Endothelial cell of umbilical vein (primary cell): Measurements from ENCODE around the gene DYNLT1. TPM values are rescaled to one million over a fixed set of nuclear protein-coding genes. Genes with fewer than 3 reads are reported as not detected.
A peak's percentile ranks its signal among the peaks of the same experiment; 100 is the strongest.
"Not testable (repeated sequence)": the region's sequence is repeated elsewhere in the genome, so short reads cannot be mapped to it uniquely, and the experiment has no call there.

Source experiments
- BruUV-seq: library from RNA; stranded (reverse); fragments of 400-500 nt; replicated peaks from 2 replicates; lab custom pipeline; 2021; lab: Mats Ljungman, UMichigan
- CTCF ChIA-PET: fragments of 300-600, 350-600 bp; sonication (Branson Sonifier 250); formaldehyde crosslinking; loops from one replicate; lab custom pipeline; 2021; ENCODE audit warnings: antibody characterized with exemption, inconsistent platforms; lab: Charles Lee
- POLR2A ChIA-PET: fragments of 300-600, 350-600 bp; sonication (Branson Sonifier 250); formaldehyde crosslinking; loops from one replicate; lab custom pipeline; 2021; ENCODE audit warnings: antibody characterized with exemption, inconsistent platforms; lab: Charles Lee
- DNase-seq: peaks from one replicate; pipeline ENCODE4 v3.0.0-alpha.2; 2011; ENCODE audit warnings: low read depth, low spot score
- FAIRE-seq: peaks from 2 replicates; lab custom pipeline; 2011; peaks lifted over from hg19 to GRCh38; lab: Jason Lieb, UNC
- H2AFZ ChIP-seq: 2 replicates; pipeline ENCODE4 v1.6.0; 2012; ENCODE audit warnings: low read depth, low read length, control low read depth, inconsistent platforms
- H3K27ac ChIP-seq: 2 replicates; pipeline ENCODE4 v1.5.1; 2011; ENCODE audit warnings: low read depth, mild to moderate bottlenecking, control low read depth, low read length, moderate library complexity; ENCODE audit not compliant: insufficient read depth
- H3K27me3 ChIP-seq, 2 experiments: 2 replicates each; pipeline versions ENCODE4 v1.6.0 to v1.6.1; 2011; ENCODE audit warnings: low read length in 2 of 2, mixed read lengths in 1 of 2; ENCODE audit not compliant: control insufficient read depth in 2 of 2, insufficient read depth in 2 of 2
- H3K36me3 ChIP-seq, 2 experiments: 2 replicates in 1 of 2; 3 replicates in 1 of 2; pipeline ENCODE4 v1.5.1; 2011; ENCODE audit warnings: low read length in 2 of 2, mild to moderate bottlenecking in 1 of 2, moderate library complexity in 1 of 2; ENCODE audit not compliant: control insufficient read depth in 2 of 2, insufficient read depth in 2 of 2; ENCODE audit errors: extremely low read depth in 1 of 2
- H3K4me1 ChIP-seq: 3 replicates; pipeline ENCODE4 v1.5.1; 2011; ENCODE audit warnings: mild to moderate bottlenecking, low read length; ENCODE audit not compliant: control insufficient read depth, insufficient read depth; ENCODE audit errors: extremely low read depth
- H3K4me2 ChIP-seq: 2 replicates; pipeline ENCODE4 v1.6.1; 2011; ENCODE audit warnings: low read length, control low read depth, mixed read lengths; ENCODE audit not compliant: insufficient read depth
- H3K4me3 ChIP-seq, 3 experiments: fragments of 200-600 bp in 1 of 3; sonication (generic), shearing (Covaris generic) in 1 of 3; replicated peaks in 1 of 3; 2 replicates each; pipeline ENCODE4 v1.5.1; 2011 to 2016; ENCODE audit warnings: control low read depth in 3 of 3, low read length in 3 of 3, mild to moderate bottlenecking in 2 of 3, inconsistent platforms in 1 of 3, low read depth in 1 of 3, moderate library complexity in 1 of 3; ENCODE audit not compliant: insufficient read depth in 1 of 3
- H3K79me2 ChIP-seq: 2 replicates; pipeline ENCODE4 v1.6.0; 2012; ENCODE audit warnings: low read length, inconsistent platforms; ENCODE audit not compliant: control insufficient read depth, insufficient read depth
- H3K9ac ChIP-seq: replicated peaks from 2 replicates; pipeline ENCODE3; 2011; ENCODE audit warnings: low read length, control low read depth; ENCODE audit not compliant: insufficient read depth; ENCODE audit errors: extremely low read depth
- H3K9me1 ChIP-seq: replicated peaks from 3 replicates; pipeline ENCODE4 v1.6.0; 2011; ENCODE audit warnings: mild to moderate bottlenecking, low read length; ENCODE audit not compliant: control insufficient read depth, insufficient read depth; ENCODE audit errors: extremely low read depth
- H3K9me3 ChIP-seq: replicated peaks from 2 replicates; pipeline ENCODE4 v1.5.1; 2012; ENCODE audit warnings: low read length, inconsistent platforms; ENCODE audit not compliant: control insufficient read depth, insufficient read depth
- H4K20me1 ChIP-seq: replicated peaks from 2 replicates; pipeline ENCODE3; 2011; ENCODE audit warnings: mild to moderate bottlenecking, low read length; ENCODE audit not compliant: control insufficient read depth, insufficient read depth; ENCODE audit errors: extremely low read depth
- EZH2 ChIP-seq: IDR thresholded peaks from 2 replicates; pipeline ENCODE4 v1.6.1; 2012; ENCODE audit warnings: borderline replicate concordance, low read depth, mild to moderate bottlenecking, moderate library complexity, low read length, inconsistent platforms; ENCODE audit not compliant: severe bottlenecking
- FOS ChIP-seq: IDR thresholded peaks from 2 replicates; pipeline ENCODE4 v1.6.1; 2011; ENCODE audit warnings: mild to moderate bottlenecking, low read length, moderate library complexity, borderline replicate concordance; ENCODE audit not compliant: insufficient read depth
- GATA2 ChIP-seq: IDR thresholded peaks from 2 replicates; pipeline ENCODE4 v1.7.0; 2011; ENCODE audit warnings: low read depth, mild to moderate bottlenecking, moderate library complexity, mixed read lengths, low read length; ENCODE audit not compliant: insufficient read length, insufficient read depth
- JUN ChIP-seq: IDR thresholded peaks from 2 replicates; pipeline ENCODE4 v1.6.1; 2011; ENCODE audit warnings: borderline replicate concordance, low read depth; ENCODE audit not compliant: insufficient read length, insufficient read depth
- MAX ChIP-seq: IDR thresholded peaks from 2 replicates; pipeline ENCODE4 v1.6.1; 2011; ENCODE audit not compliant: insufficient read depth, insufficient read length
- MYC ChIP-seq: IDR thresholded peaks from one replicate; pipeline ENCODE4 v1.6.1; 2011; ENCODE audit warnings: mild to moderate bottlenecking, low read depth, low read length
- POLR2A ChIP-seq: IDR thresholded peaks from 2 replicates; pipeline ENCODE4 v1.6.1; 2012; ENCODE audit warnings: low read depth, mild to moderate bottlenecking, control low read depth, low read length
- POLR2AphosphoS5 ChIP-seq: IDR thresholded peaks from 2 replicates; pipeline ENCODE4 v1.6.1; 2012; ENCODE audit warnings: low read depth, mild to moderate bottlenecking, control low read depth, low read length, moderate library complexity; ENCODE audit not compliant: insufficient read depth
- dilution Hi-C: fragments of 300-500 bp; cut with MboI; formaldehyde crosslinking; loops from one replicate; pipeline ENCODE4 v1.15.0; 2019; ENCODE audit warnings: low sequenced_read_pairs; ENCODE audit not compliant: extremely low pct_ligation_motif_present
- intact Hi-C: fragments of 100-400 bp; cut with micrococcal nuclease; formaldehyde crosslinking; loops from one replicate; pipeline ENCODE4 v1.10.0; 2022
- polyA plus RNA-seq, 4 experiments: library from polyadenylated mRNA; depleted of rRNA in 3 of 4; stranded (reverse) in 3 of 4; unstranded in 1 of 4; fragments of >200 nt; gene quantifications; 2 replicates each; pipeline versions ENCODE4 v1.2.1 to v1.2.3, GENCODE V29; 2011 to 2012; ENCODE audit warnings: missing spikeins in 1 of 4
- total RNA-seq: library from RNA; stranded (reverse); gene quantifications from 2 replicates; pipeline ENCODE4 v1.2.3, GENCODE V29; 2021
- TF ChIP-seq, protein P1 (sequence below), 2 donors: IDR thresholded peaks; 1 replicate in 1 of 2; 2 replicates in 1 of 2; pipeline ENCODE4 v1.5.1; 2011; ENCODE audit warnings: low read length in 2 of 2, mild to moderate bottlenecking in 2 of 2, moderate library complexity in 2 of 2, control low read depth in 1 of 2, inconsistent platforms in 1 of 2, low read depth in 1 of 2; ENCODE audit not compliant: insufficient read depth in 1 of 2; ENCODE audit errors: extremely low read depth in 1 of 2

The DYNLT1 gene
- total and polyA plus RNA-seq, 2 donors (not counting 3 experiments of a cell fraction or from before 2014, with no cell fraction given): 162 to 267 TPM

DNA sequence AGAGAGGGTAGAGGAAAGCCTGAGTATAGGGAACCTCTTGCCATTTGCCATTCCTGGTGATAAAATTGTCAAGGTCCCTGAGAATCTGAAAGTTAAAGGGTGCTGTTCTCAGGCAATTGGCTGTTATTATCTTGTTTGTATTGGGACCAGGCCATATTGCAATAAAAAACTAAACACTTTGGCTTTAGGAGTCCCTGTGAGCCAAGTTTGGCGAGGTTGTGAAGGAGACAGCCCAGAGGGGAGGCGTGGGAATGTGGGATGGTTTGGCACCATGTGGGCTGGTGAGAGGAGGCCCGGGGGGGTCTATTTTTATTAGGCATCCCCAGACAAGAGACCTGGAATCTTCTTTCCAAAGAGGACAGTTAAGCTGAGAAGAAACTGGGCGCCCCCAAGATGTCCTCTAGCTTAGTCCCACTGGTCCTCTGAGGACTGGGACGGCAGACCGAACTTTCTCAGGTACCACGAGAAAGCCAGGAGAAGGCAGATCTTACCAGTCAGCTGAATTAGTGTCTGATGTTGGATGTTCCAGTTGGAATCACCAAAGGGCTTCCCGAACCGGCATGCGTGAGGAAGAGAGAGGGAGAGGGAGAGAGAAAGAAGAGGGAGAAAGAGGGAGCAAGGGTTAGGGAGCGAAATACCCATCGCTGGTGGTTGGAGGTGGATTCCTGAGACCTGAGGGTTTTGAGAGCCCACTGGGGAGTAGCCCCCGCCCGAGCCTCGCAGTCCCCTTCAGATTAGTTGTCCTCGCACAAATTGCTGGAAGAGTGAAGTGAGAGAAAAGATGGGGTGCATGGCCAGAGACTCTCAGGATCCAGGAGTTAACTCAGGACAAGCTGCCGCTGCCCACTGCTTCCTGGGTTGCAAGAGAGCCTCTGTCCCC lies 24.4 kb downstream of the DYNLT1 start:
- H4K20me1 ChIP-seq: no peaks in the 10 kb centered on the region
- no peaks in the 10 kb centered on the region for H3K4me1 ChIP-seq
- H3K27me3 ChIP-seq: no peaks in the 10 kb centered on the region
- TF ChIP-seq MAX: no peak
- TF ChIP-seq EZH2: no peak
- no peak for TF ChIP-seq FOS
- no peak for TF ChIP-seq GATA2
- TF ChIP-seq JUN: no peak
- TF ChIP-seq, protein P1, sequence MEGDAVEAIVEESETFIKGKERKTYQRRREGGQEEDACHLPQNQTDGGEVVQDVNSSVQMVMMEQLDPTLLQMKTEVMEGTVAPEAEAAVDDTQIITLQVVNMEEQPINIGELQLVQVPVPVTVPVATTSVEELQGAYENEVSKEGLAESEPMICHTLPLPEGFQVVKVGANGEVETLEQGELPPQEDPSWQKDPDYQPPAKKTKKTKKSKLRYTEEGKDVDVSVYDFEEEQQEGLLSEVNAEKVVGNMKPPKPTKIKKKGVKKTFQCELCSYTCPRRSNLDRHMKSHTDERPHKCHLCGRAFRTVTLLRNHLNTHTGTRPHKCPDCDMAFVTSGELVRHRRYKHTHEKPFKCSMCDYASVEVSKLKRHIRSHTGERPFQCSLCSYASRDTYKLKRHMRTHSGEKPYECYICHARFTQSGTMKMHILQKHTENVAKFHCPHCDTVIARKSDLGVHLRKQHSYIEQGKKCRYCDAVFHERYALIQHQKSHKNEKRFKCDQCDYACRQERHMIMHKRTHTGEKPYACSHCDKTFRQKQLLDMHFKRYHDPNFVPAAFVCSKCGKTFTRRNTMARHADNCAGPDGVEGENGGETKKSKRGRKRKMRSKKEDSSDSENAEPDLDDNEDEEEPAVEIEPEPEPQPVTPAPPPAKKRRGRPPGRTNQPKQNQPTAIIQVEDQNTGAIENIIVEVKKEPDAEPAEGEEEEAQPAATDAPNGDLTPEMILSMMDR (IDR thresholded peaks at IDR 0.05; ENCODE audit: extremely low read depth in 1 of 2, insufficient read depth in 1 of 2, low read depth in 1 of 2, low read length in 2 of 2): no peak
- no peak for TF ChIP-seq POLR2AphosphoS5
- TF ChIP-seq MYC: no peak
- no peak for TF ChIP-seq POLR2A
- BruUV-seq: no TSS peak
- H3K36me3 ChIP-seq: peaks cover 2 to 13% of the 10 kb centered on the region in 2 experiments
- no peak overlapping the region for H3K4me3 ChIP-seq
- intact Hi-C loops: no loop called here
- no peak overlapping the region for H3K4me2 ChIP-seq
- H3K9me3 ChIP-seq: no peaks in the 10 kb centered on the region
- FAIRE-seq (no peak), DNase-seq (no peak)
- POLR2A ChIA-PET: no interaction called here
- no peak overlapping the region for H3K9ac ChIP-seq
- CTCF ChIA-PET: interaction anchor here (1.1 kb wide), 2 partner anchors 399 to 406 kb away, joined by 4 read pairs; no protein-coding TSS in a partner anchor
- H3K79me2 ChIP-seq: no peaks in the 10 kb centered on the region
- dilution Hi-C loops: no loop called here
- no peak overlapping the region for H2AFZ ChIP-seq
- H3K27ac ChIP-seq: no peak overlapping the region
- no peaks in the 10 kb centered on the region for H3K9me1 ChIP-seq

DNA sequence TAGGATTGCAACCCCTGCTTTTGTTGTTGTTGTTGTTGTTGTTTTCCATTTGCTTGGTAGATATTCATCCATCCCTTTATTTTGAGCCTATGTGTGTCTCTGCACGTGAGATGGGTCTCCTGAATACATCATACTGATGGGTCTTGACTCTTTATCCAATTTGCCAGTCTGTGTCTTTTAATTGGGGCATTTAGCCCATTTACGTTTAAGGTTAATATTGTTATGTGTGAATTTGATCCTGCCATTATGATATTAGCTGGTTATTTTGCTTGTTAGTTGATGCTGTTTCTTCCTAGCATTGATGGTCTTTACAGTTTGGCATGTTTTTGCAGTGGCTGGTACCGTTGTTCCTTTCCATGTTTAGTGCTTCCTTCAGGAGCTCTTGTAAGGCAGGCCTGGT lies 26.3 kb downstream of the DYNLT1 start:
- H3K36me3 ChIP-seq, DNase-seq, H3K27ac ChIP-seq, dilution Hi-C loops, H3K4me3 ChIP-seq, H3K79me2 ChIP-seq, intact Hi-C loops, BruUV-seq, H3K9me1 ChIP-seq, H3K4me1 ChIP-seq, H4K20me1 ChIP-seq, H3K27me3 ChIP-seq, POLR2A ChIA-PET, H3K9me3 ChIP-seq, H3K4me2 ChIP-seq, H3K9ac ChIP-seq, H2AFZ ChIP-seq: not testable (repeated sequence)
- FAIRE-seq: peak; percentile 28
- CTCF ChIA-PET: interaction anchor here (1.6 kb wide), 1 partner anchor 73 kb away, joined by 3 read pairs; no protein-coding TSS in a partner anchor
